Immature natural killer cell (primary cell): Measurements from ENCODE around the gene KIF6. TPM values are rescaled to one million over a fixed set of nuclear protein-coding genes. Genes with fewer than 3 reads are reported as not detected.
"Not testable (repeated sequence)": the region's sequence is repeated elsewhere in the genome, so short reads cannot be mapped to it uniquely, and the experiment has no call there.

ENCODE experiments used
- DNase-seq, 3 donors: peaks; one replicate each; pipeline ENCODE4 v3.0.0; 2022; ENCODE audit warnings: mixed read lengths in 1 of 3
- H3K27ac Mint-ChIP-seq, 6 donors: one replicate each; pipeline ENCODE4 v1.8.0; 2020; ENCODE audit warnings: mixed read lengths in 6 of 6, mild to moderate bottlenecking in 5 of 6, inconsistent platforms in 4 of 6, moderate library complexity in 3 of 6
- H3K27me3 Mint-ChIP-seq, 3 donors: one replicate each; pipeline ENCODE4 v1.8.0; 2020 to 2021; ENCODE audit warnings: low read depth in 3 of 3, mild to moderate bottlenecking in 3 of 3, mixed read lengths in 3 of 3, moderate library complexity in 3 of 3, inconsistent platforms in 1 of 3
- H3K36me3 Mint-ChIP-seq, 3 donors: one replicate each; pipeline ENCODE4 v1.8.0; 2020; ENCODE audit warnings: mixed read lengths in 3 of 3, inconsistent platforms in 2 of 3, mild to moderate bottlenecking in 2 of 3
- H3K4me1 Mint-ChIP-seq, 2 donors: one replicate each; pipeline ENCODE4 v1.8.0; 2020; ENCODE audit warnings: inconsistent platforms in 2 of 2, mild to moderate bottlenecking in 2 of 2, mixed read lengths in 2 of 2, moderate library complexity in 1 of 2
- H3K4me3 Mint-ChIP-seq, 5 donors: one replicate each; pipeline ENCODE4 v1.8.0; 2020; ENCODE audit warnings: mild to moderate bottlenecking in 5 of 5, mixed read lengths in 5 of 5, inconsistent platforms in 3 of 5, moderate library complexity in 3 of 5
- H3K9me3 Mint-ChIP-seq, 6 donors: one replicate each; pipeline ENCODE4 v1.8.0; 2020; ENCODE audit warnings: mild to moderate bottlenecking in 6 of 6, mixed read lengths in 6 of 6, inconsistent platforms in 4 of 6, moderate library complexity in 3 of 6
- polyA plus RNA-seq, 3 donors: library from polyadenylated mRNA; unstranded; fragments of 300-500 nt; fragmentation: Illumina TruSeq; gene quantifications; one replicate each; pipeline ENCODE4 v1.2.3, GENCODE V29; 2021

KIF6 gene
- polyA plus RNA-seq, 3 donors from 2014 or later, result not detected

DNA sequence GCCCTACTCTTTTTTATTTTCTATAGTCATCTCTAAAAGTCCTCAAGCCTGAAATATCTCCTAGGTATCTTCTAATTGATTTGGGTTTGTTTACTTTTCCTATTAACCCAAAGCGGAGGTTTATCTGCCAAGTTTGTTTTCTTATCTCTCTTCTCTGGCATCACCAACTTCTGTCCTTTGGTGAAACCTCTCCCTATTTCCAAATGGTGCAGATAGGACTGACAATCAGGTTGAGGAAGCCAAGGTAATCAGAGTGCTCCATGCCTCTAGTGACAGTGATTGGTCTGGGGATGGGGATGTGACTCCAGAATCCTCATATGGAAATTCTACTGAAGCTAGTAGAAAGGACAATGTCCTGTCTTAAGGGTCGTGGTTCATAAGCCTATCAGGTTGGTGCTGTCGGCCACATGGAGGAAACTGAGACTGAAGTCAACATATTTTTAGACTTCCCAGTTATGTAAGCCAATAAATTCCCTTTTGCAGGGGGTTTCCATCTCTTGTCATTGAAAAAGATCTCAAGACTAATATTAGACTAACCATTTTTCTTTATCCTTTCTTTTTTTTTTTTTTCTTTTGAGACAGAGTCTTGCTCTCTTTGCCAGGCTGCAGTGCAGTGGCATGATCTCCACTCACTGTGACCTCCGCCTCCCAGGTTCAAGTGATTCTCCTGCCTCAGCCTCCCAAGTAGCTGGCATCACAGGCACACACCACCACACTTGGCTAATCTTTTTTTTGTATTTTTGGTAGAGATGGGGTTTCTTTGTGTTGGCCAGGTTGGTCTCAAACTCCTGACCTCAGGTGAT lies 28.0 kb downstream of the KIF6 start:
- Mint-ChIP-seq H3K4me3 (no peak overlapping the region), H3K36me3 (no peaks in the 10 kb centered on the region), H3K4me1 (no peaks in the 10 kb centered on the region), H3K27me3 (peaks cover 2 to 9% (median 6%) of the 10 kb centered on the region in 3 donors), H3K9me3 (peaks cover 0 to 2% (median 0%) of the 10 kb centered on the region in 6 donors), H3K27ac (no peak overlapping the region)
- DNase-seq, result no peak

DNA sequence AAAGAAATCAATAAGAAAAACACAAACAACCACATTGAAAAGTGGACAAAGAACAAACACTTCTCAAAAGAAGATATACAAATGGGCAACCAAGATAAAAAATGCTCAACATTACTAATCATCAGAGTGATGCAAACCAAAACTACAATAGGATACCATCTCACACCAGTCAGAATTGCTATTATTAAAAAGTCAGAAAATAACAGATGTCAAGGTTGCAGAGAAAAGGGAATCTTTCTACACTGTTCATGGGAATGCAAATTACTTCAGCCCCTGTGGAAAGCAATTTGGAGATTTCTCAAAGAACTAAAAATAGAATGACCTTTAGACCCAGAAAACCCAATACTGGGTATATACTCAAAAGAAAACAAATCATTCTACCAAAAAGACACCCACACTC lies 29.8 kb downstream of the KIF6 start:
- H3K36me3 Mint-ChIP-seq, result no peaks in the 10 kb centered on the region
- no peak overlapping the region for H3K27ac Mint-ChIP-seq
- H3K4me1 Mint-ChIP-seq, result no peaks in the 10 kb centered on the region
- no peak for DNase-seq
- H3K27me3 Mint-ChIP-seq, result peaks cover 2 to 9% (median 5%) of the 10 kb centered on the region in 3 donors
- no peak overlapping the region for H3K4me3 Mint-ChIP-seq
- H3K9me3 Mint-ChIP-seq, result peaks cover 0 to 5% (median 0%) of the 10 kb centered on the region in 6 donors

- Mint-ChIP-seq H3K4me3 (no peak overlapping the region), H3K27ac (no peak overlapping the region), H3K4me1 (no peaks in the 10 kb centered on the region), H3K27me3 (peaks cover 5 to 7% (median 6%) of the 10 kb centered on the region in 3 donors), H3K9me3 (peaks cover 0 to 5% (median 0%) of the 10 kb centered on the region in 6 donors), H3K36me3 (no peaks in the 10 kb centered on the region)
- DNase-seq, result no peak
These were observed 32.0 kb downstream of the KIF6 start for GRCh38 chr6:39693206-39693605.

DNA sequence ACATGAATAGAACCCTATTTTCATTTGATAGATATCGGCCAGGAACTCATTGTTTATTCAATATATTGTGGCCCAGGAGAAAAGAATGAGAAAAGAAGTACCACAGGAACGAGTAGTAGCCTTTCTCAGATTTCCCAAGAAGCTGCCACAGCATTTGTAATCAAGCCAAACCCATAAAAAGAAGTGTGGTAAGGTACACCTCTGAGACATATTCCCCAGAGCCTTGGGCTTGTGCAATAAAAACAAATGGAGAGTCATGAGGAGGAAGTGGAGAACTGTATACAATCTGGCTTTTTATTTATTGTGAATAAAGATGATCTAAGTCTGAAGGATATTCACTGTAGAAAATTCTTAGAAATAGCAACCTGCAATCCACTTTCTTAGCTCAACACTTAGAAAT lies 36.7 kb downstream of the KIF6 start:
- H3K27me3 Mint-ChIP-seq, result peaks cover 4 to 11% (median 6%) of the 10 kb centered on the region in 3 donors
- H3K36me3 Mint-ChIP-seq, result no peaks in the 10 kb centered on the region
- DNase-seq, result no peak
- no peak overlapping the region for H3K4me3 Mint-ChIP-seq
- H3K4me1 Mint-ChIP-seq, result no peaks in the 10 kb centered on the region
- no peak overlapping the region for H3K27ac Mint-ChIP-seq
- peaks cover 0 to 3% (median 0%) of the 10 kb centered on the region in 6 donors for H3K9me3 Mint-ChIP-seq

- Mint-ChIP-seq H3K27me3 (peaks cover 2 to 9% (median 6%) of the 10 kb centered on the region in 3 donors), H3K36me3 (no peaks in the 10 kb centered on the region), H3K9me3 (peaks cover 0 to 6% (median 0%) of the 10 kb centered on the region in 6 donors), H3K4me1 (no peaks in the 10 kb centered on the region), H3K27ac (no peak overlapping the region), H3K4me3 (no peak overlapping the region)
- DNase-seq, result no peak
These were observed 38.2 kb downstream of the KIF6 start for GRCh38 chr6:39686976-39687375.

DNA sequence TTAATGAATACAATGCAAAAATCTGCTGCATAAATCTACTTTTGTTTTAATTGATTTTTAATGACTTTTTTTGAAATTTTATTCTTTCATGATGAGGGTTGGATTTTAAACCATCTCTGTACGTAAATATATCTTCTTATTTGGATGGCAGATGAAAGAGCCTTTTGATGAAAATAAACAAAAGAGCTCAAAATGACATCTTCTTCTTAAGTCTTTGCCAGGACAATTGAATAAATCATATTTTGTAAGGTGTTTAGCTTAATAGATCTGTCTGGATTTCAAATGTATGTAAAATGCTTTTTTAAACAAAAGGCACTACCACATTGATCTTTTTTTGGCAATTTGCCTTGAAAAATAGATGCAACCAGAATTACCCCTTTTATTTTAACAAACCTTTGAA lies 39.3 kb downstream of the KIF6 start:
- Mint-ChIP-seq H3K27ac (no peak overlapping the region), H3K27me3 (peaks cover 2 to 8% (median 6%) of the 10 kb centered on the region in 3 donors), H3K9me3 (peaks cover 0 to 6% (median 0%) of the 10 kb centered on the region in 6 donors), H3K4me3 (no peak overlapping the region), H3K36me3 (no peaks in the 10 kb centered on the region), H3K4me1 (no peaks in the 10 kb centered on the region)
- no peak for DNase-seq

GRCh38 chr6:39685489-39685826 lies 39.8 kb downstream of the KIF6 start:
- peaks cover 0 to 4% (median 0%) of the 10 kb centered on the region in 6 donors for H3K9me3 Mint-ChIP-seq
- H3K4me1 Mint-ChIP-seq, result no peaks in the 10 kb centered on the region
- H3K4me3 Mint-ChIP-seq, result no peak overlapping the region
- peaks cover 2 to 10% (median 6%) of the 10 kb centered on the region in 3 donors for H3K27me3 Mint-ChIP-seq
- H3K36me3 Mint-ChIP-seq, result no peaks in the 10 kb centered on the region
- no peak for DNase-seq
- no peak overlapping the region for H3K27ac Mint-ChIP-seq

GRCh38 chr6:39684790-39685488 lies 40.3 kb downstream of the KIF6 start:
- H3K9me3 Mint-ChIP-seq, result peaks cover 0 to 3% (median 0%) of the 10 kb centered on the region in 6 donors
- no peak overlapping the region for H3K4me3 Mint-ChIP-seq
- no peak overlapping the region for H3K27ac Mint-ChIP-seq
- peaks cover 2 to 10% (median 6%) of the 10 kb centered on the region in 3 donors for H3K27me3 Mint-ChIP-seq
- DNase-seq, result no peak
- no peaks in the 10 kb centered on the region for H3K36me3 Mint-ChIP-seq
- no peaks in the 10 kb centered on the region for H3K4me1 Mint-ChIP-seq

DNA sequence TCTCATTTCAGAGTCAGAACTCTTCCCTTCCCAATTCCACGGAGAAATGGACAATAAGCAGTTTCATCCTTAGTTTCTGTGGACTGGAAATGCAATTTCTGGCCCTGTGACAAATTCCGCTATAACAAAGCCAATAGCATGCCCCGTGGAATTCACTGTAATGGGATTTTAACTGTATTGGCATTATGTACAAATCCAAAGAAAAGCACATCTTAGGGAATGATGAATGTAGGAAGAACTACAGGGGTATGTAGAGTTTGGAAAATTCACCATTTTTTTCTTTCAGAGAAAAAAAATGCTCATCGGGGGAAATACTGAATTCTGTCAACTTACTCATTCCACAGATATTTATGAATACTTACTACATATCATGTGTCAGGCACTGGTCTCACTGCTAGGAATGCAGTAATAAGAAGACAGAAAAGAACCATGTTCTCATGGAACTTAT lies 43.5 kb downstream of the KIF6 start:
- Mint-ChIP-seq H3K4me3 (no peak overlapping the region), H3K36me3 (no peaks in the 10 kb centered on the region), H3K27ac (no peak overlapping the region), H3K9me3 (peaks cover 0 to 3% (median 0%) of the 10 kb centered on the region in 6 donors), H3K27me3 (peaks cover 2 to 10% (median 6%) of the 10 kb centered on the region in 3 donors), H3K4me1 (no peaks in the 10 kb centered on the region)
- no peak for DNase-seq

GRCh38 chr6:39678914-39679313 lies 46.3 kb downstream of the KIF6 start:
- no peaks in the 10 kb centered on the region for H3K4me1 Mint-ChIP-seq
- peaks cover 0 to 5% (median 0%) of the 10 kb centered on the region in 6 donors for H3K9me3 Mint-ChIP-seq
- DNase-seq, result no peak
- H3K27me3 Mint-ChIP-seq, result peaks cover 0 to 7% (median 7%) of the 10 kb centered on the region in 3 donors
- H3K36me3 Mint-ChIP-seq, result no peaks in the 10 kb centered on the region
- H3K27ac Mint-ChIP-seq, result no peak overlapping the region
- H3K4me3 Mint-ChIP-seq, result no peak overlapping the region

DNA sequence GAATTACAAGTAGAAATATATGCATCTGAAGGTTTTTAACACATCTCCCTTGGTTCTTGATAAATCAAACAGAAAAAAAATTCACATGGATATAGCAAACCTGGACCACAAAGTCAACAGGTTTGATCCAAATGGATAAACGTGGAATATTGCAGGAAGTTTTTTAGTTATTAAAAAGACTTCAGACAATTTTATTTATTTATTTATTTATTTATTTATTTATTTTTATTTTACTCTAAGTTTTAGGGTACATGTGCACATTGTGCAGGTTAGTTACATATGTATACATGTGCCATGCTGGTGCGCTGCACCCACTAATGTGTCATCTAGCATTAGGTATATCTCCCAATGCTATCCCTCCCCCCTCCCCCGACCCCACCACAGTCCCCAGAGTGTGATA lies 47.9 kb downstream of the KIF6 start:
- Mint-ChIP-seq H3K9me3 (peaks cover 0 to 13% (median 4%) of the 10 kb centered on the region in 6 donors), H3K27me3 (peaks cover 0 to 15% (median 5%) of the 10 kb centered on the region in 3 donors)
- H3K27ac Mint-ChIP-seq, H3K36me3 Mint-ChIP-seq, H3K4me3 Mint-ChIP-seq, DNase-seq, H3K4me1 Mint-ChIP-seq: not testable (repeated sequence)

- H3K27ac Mint-ChIP-seq, result no peak overlapping the region
- H3K36me3 Mint-ChIP-seq, result peaks cover 0 to 4% (median 0%) of the 10 kb centered on the region in 3 donors
- H3K4me3 Mint-ChIP-seq, result no peak overlapping the region
- H3K4me1 Mint-ChIP-seq, result no peaks in the 10 kb centered on the region
- H3K27me3 Mint-ChIP-seq, result peaks cover 0 to 14% (median 3%) of the 10 kb centered on the region in 3 donors
- H3K9me3 Mint-ChIP-seq, result peaks cover 0 to 13% (median 4%) of the 10 kb centered on the region in 6 donors
- no peak for DNase-seq
These were observed 54.7 kb downstream of the KIF6 start for GRCh38 chr6:39670519-39670918.

- H3K27me3 Mint-ChIP-seq, result peaks cover 0 to 11% (median 0%) of the 10 kb centered on the region in 3 donors
- H3K4me1 Mint-ChIP-seq, result no peaks in the 10 kb centered on the region
- DNase-seq, result no peak
These were observed 55.2 kb downstream of the KIF6 start for GRCh38 chr6:39669973-39670342.

More at GRCh38 chr6:39669973-39670342, 55.2 kb downstream of the KIF6 start:
- Mint-ChIP-seq H3K36me3 (peaks cover 0 to 4% (median 0%) of the 10 kb centered on the region in 3 donors), H3K9me3 (peaks cover 0 to 13% (median 3%) of the 10 kb centered on the region in 6 donors), H3K4me3 (no peak overlapping the region), H3K27ac (no peak overlapping the region)
